ENCODE measurements around the gene SMIM7.
A peak's percentile ranks its signal among the peaks of the same experiment; 100 is the strongest.
"Not testable (repeated sequence)": the region's sequence is repeated elsewhere in the genome, so short reads cannot be mapped to it uniquely, and the experiment has no call there.

Gene SMIM7

DNA sequence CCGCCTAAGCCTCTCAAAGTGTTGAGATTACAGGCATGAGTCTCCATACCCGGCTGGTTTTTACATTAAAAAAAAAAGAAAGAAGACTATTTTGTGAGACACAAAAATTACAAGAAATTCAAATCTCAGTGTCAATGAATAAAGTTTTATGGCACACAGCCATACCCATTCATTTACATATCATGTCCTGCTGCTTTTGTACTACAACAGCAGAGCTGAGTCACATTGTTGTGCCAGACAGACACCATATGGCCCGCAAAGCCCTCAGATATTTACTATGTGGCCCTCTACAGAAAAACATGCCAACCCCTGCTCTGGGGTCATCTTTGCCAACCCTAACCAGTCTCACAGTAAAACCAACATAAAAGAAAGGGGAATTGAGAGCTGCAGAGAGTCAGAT, 5.3 kb downstream of the SMIM7 start:
- DNase-seq (ENCODE audit: low spot score): no peak

DNA sequence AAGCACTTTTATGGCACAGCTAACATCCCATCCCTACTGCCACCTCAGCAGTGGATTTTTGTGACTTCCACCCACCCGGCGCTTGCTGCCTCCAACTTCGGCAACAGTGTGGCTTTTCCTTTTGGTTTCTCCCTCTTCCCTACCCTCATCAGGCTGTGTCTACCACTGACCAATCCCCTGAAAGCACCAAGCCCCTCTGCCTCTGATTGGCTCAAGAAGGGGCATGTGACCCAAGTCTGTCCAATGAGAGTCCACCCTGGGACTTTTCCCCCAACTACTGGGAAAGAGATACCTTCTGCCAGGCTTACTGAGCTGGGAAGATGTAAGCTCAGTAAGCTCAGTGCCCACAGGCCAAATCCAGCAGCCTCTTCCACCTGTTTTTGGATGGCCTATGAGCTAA, 5.8 kb downstream of the SMIM7 start:
- DNase-seq (ENCODE audit: low spot score): no peak

DNA sequence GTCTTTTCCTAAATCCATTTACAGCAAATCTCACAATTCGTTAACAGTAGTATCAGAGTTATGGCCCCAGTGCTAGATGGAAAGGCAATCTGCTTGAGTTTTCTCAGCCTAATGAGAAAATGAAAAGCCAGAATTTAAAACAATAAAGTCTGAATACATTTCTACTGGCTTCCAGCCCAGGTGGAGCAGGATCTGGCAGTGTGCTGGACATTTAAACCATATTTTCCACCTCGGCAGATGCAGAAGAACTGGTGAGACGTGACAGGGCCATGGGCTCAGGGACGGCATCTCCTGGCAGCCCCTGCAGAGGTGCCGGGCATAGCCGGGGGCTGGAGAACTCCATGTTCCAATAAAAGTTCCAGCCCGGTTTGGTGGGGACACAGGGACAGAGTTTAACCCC, 7.1 kb downstream of the SMIM7 start:
- no peak for DNase-seq (ENCODE audit: low spot score)

DNA sequence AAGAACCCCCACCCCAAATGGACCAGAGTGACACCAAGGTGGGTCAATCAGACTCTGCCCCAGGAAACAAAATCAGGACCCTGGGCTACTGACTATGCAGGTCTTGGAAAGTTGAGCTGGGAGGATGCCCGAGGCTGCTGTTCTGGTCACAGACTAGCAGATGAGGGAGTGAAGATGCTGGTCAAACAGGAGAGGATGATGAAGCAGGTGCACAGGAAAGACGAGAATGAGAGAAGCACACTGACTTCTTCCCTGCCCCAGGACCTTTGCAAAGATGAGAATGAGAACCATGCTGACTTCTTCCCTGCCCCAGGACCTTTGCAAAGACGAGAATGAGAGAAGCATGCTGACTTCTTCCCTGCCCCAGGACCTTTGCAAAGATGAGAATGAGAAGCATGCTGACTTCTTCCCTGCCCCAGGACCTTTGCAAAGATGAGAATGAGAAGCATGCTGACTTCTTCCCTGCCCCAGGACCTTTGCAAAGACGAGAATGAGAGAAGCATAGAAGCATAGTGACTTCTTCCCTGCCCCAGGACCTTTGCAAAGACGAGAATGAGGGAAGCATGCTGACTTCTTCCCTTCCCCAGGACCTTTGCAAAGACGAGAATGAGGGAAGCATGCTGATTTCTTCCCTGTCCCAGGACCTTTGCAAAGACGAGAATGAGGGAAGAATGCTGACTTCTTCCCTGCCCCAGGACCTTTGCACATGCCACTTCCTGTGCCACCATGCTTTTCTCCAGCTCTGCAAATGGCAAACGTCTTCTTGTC, 8.3 kb downstream of the SMIM7 start:
- DNase-seq (ENCODE audit: low spot score): not testable (repeated sequence)

DNA sequence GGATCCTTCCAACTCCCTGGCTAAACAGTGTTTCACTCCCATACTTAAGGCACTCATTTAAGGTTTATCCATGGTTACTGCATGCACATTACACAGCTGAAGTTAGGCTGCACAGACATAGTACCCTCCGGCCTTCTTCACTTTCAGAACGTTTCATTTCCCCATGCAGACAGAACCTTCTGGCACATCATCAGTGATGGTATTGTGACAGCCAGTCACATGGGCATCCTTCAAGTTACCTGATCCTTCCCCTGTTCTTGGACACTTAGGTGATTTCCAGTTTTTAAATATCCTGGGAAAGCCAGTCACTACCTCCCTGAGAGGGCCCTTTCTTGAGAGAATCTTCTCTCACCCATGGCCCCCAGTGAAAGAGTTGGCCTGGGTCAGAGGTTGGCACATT, 9.1 kb downstream of the SMIM7 start:
- DNase-seq (ENCODE audit: low spot score): no peak

DNA sequence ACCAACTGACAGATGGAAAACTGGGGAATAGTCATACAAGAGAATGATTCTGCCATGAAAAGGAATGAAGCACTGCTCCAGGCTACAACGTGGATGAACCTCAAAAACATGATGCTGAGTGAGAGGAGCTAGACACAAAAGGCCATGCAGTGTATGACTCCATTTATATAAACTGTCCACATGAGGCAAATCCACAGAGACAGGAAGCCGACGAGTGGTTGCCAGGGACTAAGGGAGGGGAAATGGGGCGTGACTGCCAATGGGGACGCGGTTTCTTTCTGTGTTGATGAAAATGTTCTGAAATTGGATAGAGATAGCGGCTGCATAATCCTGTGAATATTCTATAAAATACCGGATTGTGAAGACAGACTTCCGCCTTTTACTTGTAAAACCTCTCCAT, 10.2 kb downstream of the SMIM7 start:
- no peak for DNase-seq (ENCODE audit: low spot score)

DNA sequence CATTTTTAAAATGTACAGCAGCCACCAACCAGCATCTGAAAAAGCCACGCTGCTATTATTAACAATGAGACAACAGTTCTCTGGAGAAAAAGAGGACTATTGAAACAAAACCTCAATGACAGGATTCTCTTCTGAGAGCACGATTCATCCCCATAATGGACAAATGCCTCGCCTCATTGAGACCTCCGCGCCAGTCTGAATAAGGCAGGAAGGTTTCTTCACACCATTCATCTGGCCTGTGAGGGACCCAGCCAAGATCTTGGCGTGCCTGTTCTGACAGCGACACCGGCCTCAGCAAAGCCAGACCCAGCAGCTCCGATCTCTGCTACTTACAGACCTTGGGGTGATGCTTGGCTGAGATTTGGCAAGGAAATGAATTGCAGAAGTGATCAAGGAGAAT, 14.8 kb downstream of the SMIM7 start:
- no peak for DNase-seq (ENCODE audit: low spot score)

DNA sequence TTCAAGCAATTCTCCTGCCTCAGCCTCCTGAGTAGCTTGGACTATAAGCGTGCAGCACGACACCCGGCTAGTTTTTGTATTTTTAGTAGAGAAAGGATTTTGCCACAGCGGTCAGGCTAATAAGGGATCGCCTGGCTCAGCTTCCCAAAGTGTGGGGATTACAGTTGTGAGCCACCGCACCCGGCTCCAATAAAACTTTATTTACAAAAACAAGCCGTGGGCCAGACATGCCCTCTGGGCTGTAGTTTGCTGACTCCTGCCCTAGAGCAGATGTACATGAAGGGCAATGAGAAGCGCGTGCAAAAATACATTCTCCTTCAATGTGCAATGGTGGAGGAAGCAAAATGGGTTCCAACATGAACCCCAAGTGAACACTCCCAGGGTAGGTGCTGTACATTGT, 18.2 kb downstream of the SMIM7 start:
- DNase-seq (ENCODE audit: low spot score): no peak

DNA sequence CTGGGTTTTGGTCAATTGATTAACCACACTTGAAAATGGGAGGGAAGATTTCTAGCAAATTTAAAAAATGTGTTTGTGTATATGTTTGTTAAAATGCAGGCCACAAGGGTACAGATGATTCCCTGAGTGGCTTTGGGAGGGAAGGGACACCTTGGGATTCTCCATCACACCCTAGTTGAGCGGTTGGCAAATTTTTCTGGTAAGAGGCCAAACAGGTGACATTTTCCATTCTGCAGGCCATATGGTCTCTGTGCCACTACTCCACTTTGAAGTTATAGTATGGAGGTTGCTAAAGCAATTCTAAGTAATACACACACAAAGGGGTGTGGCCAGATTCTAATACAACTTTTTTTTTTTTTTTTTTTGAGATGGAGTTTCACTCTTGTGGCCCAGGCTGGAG, 19.0 kb downstream of the SMIM7 start:
- DNase-seq (ENCODE audit: low spot score): no peak

DNA sequence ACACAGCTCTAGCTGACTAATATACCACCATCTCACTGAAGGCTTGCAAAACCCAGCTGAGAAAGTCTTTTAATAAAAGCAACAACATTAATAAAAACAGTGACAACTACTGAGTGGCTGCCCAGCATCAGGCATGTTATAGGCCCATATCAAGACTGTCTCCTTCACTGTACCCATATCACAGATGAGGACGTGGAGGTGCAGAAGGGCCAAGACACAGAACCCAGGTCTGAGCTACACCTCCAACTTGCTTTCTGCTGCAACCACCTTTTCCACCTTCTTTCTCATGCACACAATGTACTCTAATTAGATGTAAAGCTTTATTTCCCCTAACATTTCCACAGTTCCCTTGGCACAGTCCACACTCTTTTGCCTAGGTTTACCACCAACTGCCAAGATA, 21.3 kb downstream of the SMIM7 start:
- DNase-seq (ENCODE audit: low spot score): no peak

DNA sequence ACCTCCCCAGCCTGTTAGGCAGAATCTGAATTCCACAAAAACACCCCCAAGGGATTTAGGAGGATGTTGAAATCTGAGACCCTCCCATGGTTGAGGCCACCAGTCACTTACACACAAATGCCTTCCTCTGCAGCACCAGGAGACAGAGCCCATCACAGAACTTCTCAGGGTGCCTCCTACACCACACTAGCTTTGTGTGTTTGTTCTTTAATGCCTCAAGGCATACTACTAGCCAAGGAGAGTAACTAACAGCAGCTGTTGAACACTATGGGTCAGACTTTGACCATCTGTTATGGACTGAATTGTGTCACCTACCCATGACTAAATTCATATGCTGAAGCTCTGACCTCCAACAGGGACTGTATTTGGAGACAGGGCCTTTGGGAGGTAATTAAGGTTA, 22.4 kb downstream of the SMIM7 start:
- no peak for DNase-seq (ENCODE audit: low spot score)

DNA sequence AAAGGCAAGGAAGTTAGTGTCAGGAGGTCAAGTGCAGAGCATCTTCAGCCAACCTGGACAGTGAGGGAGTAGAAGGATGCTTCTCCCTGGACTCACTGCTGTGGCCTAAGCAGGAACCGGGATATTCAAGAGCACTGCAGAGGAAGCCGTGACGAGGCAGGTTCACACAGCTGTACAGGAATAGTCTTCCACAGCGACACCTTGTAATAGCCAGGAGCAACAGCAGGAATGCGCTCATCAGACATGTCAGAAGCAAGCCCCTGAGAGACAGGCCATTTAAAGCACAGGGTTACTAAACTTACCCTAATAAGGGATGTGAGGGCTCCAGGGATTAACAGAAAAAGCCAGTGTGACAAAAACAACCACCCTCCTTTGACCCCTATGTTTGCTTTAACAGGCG, 28.5 kb downstream of the SMIM7 start:
- DNase-seq (ENCODE audit: low spot score): no peak

DNA sequence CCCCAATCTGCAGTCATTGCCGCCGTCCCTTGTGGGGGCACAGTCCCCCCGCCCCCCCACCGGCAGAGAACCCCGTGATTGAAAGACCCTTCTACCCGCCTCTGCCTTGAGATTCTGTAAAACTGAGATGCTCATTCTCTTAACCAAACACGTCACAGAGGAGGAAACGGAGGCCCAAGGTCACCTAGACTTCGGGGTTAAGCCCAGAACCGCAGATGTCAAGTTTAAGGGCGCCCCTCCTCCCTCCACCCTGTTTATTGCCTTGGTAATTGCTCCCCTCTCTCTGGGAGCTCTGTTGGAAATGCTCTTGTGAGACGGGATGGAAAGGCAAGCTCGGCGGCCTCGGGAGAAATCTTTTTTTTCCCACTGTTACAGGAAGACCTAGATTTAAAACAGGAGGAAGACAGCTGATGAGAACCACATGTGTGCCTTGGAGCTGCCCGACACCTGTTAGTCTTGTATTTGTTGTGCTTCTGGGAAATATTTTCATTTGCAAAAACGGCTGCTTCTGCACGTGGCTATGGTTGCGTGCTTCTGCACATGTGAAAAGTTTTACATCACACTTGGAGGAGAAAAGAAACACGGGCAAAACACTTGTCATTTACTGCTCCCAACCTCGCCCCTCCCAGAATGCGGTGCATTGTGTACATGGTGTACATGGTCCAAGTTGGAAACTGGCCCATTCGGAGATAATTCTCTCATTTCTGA, 30.8 kb downstream of the SMIM7 start:
- DNase-seq (ENCODE audit: low spot score): peak; percentile 81

DNA sequence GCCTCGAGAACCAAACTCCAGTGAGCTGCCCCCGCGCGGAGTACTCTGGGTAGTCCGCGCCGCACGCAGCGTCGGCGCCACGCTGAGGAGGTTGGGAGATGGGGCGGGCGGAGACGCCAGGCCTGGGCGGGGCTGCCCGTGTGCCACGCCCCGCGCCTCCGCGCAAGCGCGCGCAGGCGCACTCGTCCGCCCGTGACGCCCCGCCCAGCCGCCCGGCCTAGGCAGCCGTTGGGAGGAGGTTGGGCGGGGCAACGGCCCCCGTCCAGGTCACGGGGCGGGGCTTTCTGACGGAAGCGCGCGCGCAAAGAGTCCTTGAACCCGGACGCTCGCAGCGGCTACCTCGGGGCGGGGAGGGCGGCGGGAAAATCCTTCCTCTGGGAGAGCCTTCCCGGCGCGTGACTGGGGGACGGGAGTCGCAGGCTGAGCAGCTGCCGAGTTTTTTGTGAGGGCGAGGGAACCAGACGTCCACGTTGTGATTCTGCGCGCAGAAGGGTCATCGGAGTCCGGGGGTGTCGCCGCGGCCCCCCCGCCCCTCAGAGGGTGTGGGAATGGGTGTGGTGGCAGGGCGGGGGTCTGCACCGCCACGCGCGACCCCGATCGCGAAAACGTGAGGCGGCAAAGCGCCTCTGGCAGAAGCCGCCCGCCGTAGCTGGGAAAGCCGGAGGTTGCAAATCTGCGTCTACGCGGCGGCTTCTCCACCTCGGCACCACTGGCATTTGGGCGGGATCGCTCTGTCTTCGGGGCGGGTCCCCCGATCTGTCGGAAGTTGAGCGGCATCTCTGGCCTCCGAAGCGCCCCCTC, 31.6 kb downstream of the SMIM7 start, which contains the start of gene MED26:
Gene MED26 (minus strand): TSS at position 22 of the 801 bp plus-strand sequence. CDS start 261 bp downstream, outside the sequence.
- peak; percentile 98 for DNase-seq (ENCODE audit: low spot score)

DNA sequence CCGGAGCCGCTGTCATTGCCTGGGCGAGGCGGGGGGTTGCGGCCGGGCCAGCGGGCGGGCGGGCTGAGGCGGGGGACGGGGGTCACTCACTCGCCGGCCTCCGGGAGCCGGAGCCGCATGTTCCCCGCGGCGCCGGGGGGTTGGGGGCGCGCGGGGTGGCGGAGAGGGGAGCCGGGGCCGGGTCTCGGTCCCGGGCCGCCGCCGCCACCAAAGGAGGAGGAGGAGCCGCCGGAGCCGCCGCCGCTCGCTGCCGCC, 32.1 kb downstream of the SMIM7 start:
- DNase-seq (ENCODE audit: low spot score): no peak

DNA sequence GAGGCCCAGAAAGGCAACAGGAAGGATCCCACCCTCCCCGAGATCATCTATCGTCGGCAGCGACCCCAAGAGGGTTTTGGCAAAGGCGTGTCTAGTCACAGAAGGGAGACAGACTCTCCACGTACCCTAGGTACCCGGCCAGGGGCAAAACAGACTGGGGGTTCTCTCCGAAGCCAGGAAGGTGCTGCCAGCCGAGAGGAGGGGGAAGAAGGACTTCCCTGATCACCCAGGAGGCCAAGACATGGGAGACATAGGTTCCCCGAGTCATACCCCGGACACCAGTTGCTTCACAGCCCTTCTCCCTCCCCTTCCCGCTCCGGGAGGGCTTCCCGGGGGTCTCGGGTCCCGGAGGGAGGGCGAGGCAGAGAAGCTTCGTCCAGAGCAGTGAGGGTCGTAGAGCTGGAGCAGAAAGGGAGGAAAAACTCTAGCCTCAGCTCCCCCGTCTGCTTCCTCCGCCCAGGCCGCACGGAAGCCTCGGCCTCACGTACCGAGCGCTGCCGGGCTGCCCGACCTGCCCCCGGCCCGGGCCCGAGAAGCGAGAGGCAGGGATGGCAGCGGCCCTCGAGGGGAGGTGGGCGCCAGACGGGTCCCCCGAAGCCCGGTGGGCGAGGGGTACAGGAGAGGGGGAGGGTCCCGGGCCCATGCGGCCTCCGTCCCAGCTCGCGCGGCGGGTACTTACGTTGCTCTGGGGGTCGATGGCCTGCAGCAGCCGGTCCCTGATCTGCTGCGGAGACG, 32.6 kb downstream of the SMIM7 start:
- no peak for DNase-seq (ENCODE audit: low spot score)

DNA sequence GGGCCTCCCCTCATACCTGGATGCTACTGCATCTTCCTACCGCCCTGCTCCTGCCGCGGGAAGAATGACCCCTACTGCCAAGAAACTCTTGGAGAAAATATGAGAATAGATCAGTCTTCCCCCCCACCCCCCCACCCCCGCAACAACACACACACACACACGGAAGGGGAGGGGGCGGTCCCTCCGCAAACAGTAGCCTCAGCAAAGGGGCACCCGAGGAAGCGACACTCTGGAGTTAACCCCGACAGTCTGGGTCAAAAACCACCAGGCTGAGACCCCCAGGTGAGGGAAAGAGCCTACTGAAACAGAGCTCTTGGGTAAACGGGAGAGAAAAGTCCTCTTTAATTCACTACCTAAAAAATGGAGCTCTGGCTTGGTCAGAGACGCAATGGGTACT, 33.1 kb downstream of the SMIM7 start:
- no peak for DNase-seq (ENCODE audit: low spot score)

DNA sequence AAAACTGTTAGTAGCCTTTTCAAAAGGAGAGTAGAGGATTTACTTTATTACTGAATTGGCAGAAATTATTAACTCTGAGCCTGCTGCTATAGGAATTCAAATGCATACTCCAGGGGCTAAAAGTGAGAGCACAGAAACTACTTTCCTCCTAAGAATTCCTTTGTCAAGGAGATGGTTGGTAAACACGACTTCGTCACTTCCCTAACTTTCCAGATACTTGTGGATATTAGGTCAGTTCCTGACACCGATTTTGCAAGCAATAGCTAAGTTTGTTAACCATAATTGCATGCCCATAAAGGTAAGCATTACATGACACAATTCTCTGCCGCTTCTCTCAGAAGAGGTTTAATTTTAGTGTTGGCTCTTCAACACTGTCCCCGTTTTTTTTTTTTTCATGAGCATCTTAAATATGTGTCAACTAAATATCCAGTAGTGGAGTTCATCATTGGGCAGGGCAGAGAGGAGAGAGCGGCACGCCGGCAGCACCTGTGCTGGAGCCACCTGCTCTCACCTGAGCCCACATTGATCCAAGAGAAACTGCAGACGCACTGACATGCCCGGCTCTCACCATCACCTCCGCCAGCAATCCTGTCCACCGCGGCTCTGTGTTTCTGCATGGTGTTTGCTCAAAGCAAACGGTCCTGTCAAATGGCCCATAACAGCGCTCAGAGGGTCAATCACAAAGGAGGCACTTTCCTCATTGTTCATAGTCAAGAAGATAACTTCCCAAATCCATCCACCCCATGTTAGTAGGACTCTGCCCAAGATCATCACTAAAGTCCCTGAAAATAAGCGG, 34.6 kb downstream of the SMIM7 start:
- no peak for DNase-seq (ENCODE audit: low spot score)

DNA sequence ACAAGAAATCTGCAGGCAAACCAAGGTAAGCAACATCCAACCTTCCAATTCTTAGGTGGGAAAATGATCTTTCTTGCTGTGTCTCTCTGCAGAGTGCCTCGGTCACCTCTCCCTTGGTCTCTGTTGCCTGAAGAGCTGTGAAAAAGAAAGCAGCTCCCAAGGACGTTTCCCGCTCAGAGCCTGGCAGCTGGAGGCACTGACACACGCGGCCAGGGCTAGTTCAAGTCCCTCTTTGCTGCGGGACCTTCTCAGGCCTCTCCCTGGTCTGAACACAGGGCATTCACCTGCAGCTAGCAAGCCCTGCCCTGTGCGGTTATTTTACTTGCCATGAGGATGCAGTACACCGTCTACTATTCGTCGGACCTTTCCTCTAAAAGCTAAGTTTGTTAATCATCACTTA, 35.7 kb downstream of the SMIM7 start:
- no peak for DNase-seq (ENCODE audit: low spot score)

DNA sequence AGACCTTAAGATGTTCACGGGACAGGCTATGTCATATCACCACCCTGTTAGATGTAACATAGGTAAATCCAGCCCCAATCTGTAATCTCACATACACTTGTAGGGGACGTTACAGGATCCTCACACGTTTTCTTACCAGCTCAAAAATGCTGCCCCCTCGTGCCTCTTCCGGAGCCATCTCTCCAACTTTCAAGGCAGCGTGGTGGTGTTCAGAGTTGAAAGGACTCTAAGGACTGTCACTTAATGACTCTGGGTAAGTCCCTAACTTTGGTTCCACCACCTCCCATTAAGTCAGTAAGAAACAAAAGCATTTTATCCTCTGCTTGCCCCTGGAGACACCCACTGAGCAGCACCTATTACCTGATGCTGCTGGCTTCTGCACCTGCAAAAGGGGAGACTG, 36.4 kb downstream of the SMIM7 start:
- no peak for DNase-seq (ENCODE audit: low spot score)

DNA sequence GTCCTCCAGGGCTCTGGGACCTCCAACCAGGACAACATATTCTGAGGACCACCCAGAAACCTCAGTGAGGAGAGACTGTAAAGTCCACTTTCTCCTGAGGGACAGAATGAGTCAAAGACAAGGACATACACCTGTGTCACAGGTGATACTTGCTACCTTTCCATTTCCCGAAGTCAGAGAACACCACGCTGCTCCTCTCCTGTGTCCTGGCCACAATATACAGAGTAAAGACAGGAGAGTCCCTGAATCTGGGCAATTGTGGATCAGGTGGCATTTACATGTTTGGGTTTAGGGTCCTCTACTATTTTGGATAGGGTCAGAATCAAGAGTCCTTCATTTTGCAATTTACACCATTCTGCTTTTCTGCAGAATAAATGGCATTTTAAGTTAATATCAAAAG, 36.9 kb downstream of the SMIM7 start:
- no peak for DNase-seq (ENCODE audit: low spot score)

Measured in left forelimb (tissue), 1 donor.